GM20000 (cell line): ENCODE results near the gene DES.
"Not testable (repeated sequence)": the region's sequence is repeated elsewhere in the genome, so short reads cannot be mapped to it uniquely, and the experiment has no call there.

Source experiments
- DNase-seq: peaks from one replicate; pipeline ENCODE4 v3.0.0; 2012; ENCODE audit warnings: low spot score
- TF ChIP-seq, protein P1 (sequence below): IDR thresholded peaks from 2 replicates; pipeline ENCODE4 v1.5.1; 2012; ENCODE audit warnings: mild to moderate bottlenecking, control low read depth; ENCODE audit errors: extremely low read depth, missing control alignments

DES gene

DNA sequence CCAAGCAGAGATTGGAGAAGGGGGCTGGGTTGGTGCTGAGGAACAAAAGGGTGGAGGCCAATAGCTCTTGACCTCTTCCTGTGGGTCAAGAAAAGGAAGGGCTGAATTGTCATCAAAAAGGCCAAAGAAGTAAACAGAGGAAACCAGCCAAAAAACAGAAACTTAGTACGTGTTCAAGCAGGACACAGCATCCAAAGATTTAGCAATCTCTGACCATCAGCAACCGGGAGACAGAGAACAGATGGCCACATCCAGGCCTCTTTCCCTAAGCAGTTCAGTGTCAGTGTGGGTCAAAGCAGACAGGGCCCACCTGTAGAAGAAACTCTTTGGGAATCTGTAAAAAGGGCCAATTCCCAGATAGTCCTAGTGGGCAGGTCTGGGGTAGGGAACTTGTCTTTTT is 33.3 kb upstream of the DES start:
- TF ChIP-seq, protein P1, sequence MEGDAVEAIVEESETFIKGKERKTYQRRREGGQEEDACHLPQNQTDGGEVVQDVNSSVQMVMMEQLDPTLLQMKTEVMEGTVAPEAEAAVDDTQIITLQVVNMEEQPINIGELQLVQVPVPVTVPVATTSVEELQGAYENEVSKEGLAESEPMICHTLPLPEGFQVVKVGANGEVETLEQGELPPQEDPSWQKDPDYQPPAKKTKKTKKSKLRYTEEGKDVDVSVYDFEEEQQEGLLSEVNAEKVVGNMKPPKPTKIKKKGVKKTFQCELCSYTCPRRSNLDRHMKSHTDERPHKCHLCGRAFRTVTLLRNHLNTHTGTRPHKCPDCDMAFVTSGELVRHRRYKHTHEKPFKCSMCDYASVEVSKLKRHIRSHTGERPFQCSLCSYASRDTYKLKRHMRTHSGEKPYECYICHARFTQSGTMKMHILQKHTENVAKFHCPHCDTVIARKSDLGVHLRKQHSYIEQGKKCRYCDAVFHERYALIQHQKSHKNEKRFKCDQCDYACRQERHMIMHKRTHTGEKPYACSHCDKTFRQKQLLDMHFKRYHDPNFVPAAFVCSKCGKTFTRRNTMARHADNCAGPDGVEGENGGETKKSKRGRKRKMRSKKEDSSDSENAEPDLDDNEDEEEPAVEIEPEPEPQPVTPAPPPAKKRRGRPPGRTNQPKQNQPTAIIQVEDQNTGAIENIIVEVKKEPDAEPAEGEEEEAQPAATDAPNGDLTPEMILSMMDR: no peak
- DNase-seq: no peak

- TF ChIP-seq, protein P1: no peak
- DNase-seq: no peak
Observed at GRCh38 chr2:219385958-219386520, 32.1 kb upstream of the DES start.

- TF ChIP-seq, protein P1: no peak
Observed at GRCh38 chr2:219386532-219387280, 31.5 kb upstream of the DES start.

DNA sequence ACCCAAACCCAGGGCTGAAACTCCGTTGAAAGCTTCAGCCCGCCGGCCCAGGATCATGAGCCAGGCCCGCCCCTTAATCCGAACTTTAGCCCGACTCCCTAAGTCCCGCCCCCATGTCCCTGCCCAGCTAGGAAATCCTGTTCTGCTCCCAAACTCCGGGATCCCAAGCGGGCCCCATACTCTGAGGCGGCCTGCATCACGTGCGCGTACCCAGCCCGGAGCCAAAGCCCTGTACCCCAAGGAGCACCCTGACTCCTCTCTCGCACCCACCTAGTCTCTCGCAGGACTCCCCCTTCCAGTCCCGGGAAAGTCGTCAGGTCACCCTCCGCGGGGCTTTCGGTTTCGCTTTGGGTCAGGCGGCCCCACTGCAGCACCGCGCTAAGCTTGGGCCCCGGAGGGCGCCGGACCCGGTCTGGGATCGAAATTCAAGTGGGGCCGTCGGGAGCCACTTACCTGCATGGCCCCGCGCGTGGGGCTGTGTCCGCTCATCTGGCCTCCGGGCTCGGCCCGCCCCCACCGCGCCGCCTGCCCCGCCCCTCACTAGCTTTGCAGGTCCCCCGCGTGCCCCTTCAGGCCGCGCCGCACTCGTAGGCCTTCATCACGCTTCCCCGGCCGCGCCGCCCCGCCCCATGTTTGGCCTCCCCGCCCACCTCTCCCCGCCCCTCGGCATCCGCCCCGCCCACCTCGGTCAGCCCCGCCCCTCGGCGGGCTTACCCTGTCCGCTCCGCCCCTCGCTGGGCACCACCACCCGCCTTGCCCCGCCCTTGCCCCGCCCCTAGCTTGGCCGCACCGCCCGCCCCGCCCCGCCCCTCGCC is 30.7 kb upstream of the DES start, which contains the start of gene DNPEP:
Gene DNPEP, minus strand, starts transcription at position 607 of the 815 bp plus-strand sequence. Its CDS starts 118 bp downstream, at position 489.
- DNase-seq: peak; percentile 79
- TF ChIP-seq, protein P1: no peak

More at GRCh38 chr2:219386532-219387280, 31.5 kb upstream of the DES start:
- no peak for DNase-seq

GRCh38 chr2:219388121-219388906 is 29.9 kb upstream of the DES start:
- TF ChIP-seq, protein P1: peak; percentile 47
- peak; percentile 99 for DNase-seq

DNA sequence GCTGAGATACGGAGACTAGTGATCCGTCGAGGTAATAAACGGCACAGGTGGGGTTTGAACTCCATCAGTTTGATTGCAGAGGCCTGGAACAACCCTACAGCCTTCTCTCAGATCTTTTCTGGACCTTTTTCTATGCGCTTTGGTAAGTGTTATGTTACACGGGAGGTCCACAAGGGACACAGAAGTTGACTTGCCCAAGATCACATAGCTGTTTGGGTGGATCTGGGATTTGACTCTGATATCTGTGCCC is 29.3 kb upstream of the DES start:
- TF ChIP-seq, protein P1: no peak

DNA sequence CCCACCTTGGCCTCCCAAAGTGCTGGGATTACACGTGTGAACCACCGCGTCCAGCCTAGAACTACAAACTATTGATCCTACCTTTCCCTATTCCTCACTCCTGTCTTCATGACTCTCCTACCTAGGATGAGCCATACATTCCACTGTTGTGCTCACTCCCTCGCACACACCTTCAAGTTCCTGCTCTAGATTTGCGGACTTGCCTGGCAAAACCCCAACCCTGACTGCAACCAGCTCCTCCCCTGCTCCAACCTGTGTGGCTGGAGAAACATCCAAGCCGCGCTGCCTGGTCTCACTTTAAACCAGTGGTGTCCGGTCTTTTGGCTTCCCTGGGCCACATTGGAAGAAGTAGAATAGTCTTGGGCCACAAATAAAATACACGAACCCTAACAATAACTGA is 25.4 kb upstream of the DES start:
- TF ChIP-seq, protein P1: no peak
- no peak for DNase-seq

More for the DNA sequence above, 29.3 kb upstream of the DES start:
- DNase-seq: no peak

GRCh38 chr2:219395056-219395455 is 23.1 kb upstream of the DES start:
- DNase-seq: not testable (repeated sequence)
